Activated CD4-positive, alpha-beta T cell treated with anti-CD3 and anti-CD28 coated beads, Interleukin-2, Interleukin-4, amounts not matched to agents 100 ng/mL and 50 ng/mL, durations not matched to agents 16 hours and 8 hours (primary cell): ENCODE results near the gene NEU1.
A peak's percentile ranks its signal among the peaks of the same experiment; 100 is the strongest.
"Not testable (repeated sequence)": the region's sequence is repeated elsewhere in the genome, so short reads cannot be mapped to it uniquely, and the experiment has no call there.

Experiments used
- DNase-seq: peaks from one replicate; pipeline ENCODE4 v3.0.0-alpha.2; 2020; ENCODE audit warnings: low spot score

The NEU1 gene

GRCh38 chr6:31838968-31839367 lies 23.7 kb downstream of the NEU1 start:
- no peak for DNase-seq

- DNase-seq: not testable (repeated sequence)
Measured at GRCh38 chr6:31838114-31838553, 24.5 kb downstream of the NEU1 start.

GRCh38 chr6:31837369-31838113 lies 25.1 kb downstream of the NEU1 start:
- DNase-seq: no peak

GRCh38 chr6:31836474-31837368 lies 25.9 kb downstream of the NEU1 start:
- DNase-seq: no peak

GRCh38 chr6:31836047-31836473 lies 26.6 kb downstream of the NEU1 start:
- no peak for DNase-seq

GRCh38 chr6:31834367-31835250 lies 28.0 kb downstream of the NEU1 start:
- peak; percentile 84 for DNase-seq

- DNase-seq: no peak
Measured at GRCh38 chr6:31831350-31832215, 31.0 kb downstream of the NEU1 start.

- DNase-seq: no peak
Measured at GRCh38 chr6:31830886-31831335, 31.7 kb downstream of the NEU1 start.

GRCh38 chr6:31829633-31830283 lies 32.9 kb downstream of the NEU1 start:
- no peak for DNase-seq

GRCh38 chr6:31827286-31828079 lies 35.1 kb downstream of the NEU1 start, which contains the start of gene HSPA1B:
Gene HSPA1B, plus strand, starts transcription at chr6:31827738. Its CDS starts 213 bp downstream, at chr6:31827951.
- peak; percentile 99 for DNase-seq

- peak; percentile 61 for DNase-seq
Measured at GRCh38 chr6:31826793-31827285, 35.8 kb downstream of the NEU1 start.

GRCh38 chr6:31825553-31825952 lies 37.1 kb downstream of the NEU1 start:
- DNase-seq: no peak

- DNase-seq: not testable (repeated sequence)
Measured at GRCh38 chr6:31823592-31824196, 38.9 kb downstream of the NEU1 start.

- peak; percentile 78 for DNase-seq
Measured at GRCh38 chr6:31822036-31822821, 40.4 kb downstream of the NEU1 start.

- DNase-seq: peak; percentile 58
Measured at GRCh38 chr6:31821301-31822035, 41.2 kb downstream of the NEU1 start.

- not testable (repeated sequence) for DNase-seq
Measured at GRCh38 chr6:31820399-31820798, 42.2 kb downstream of the NEU1 start.

GRCh38 chr6:31819871-31820299 lies 42.7 kb downstream of the NEU1 start:
- DNase-seq: no peak
